GM06990 (cell line): ENCODE data around the gene LRRC45.

Source experiments
- DNase-seq: peaks from one replicate; pipeline ENCODE4 v3.0.0-alpha.2; 2011; ENCODE audit not compliant: insufficient read length; ENCODE audit errors: extremely low read depth
- H3K27me3 ChIP-seq: replicated peaks from 2 replicates; pipeline ENCODE4 v1.6.0; 2011; ENCODE audit warnings: low read length; ENCODE audit not compliant: control insufficient read depth, insufficient read depth
- H3K36me3 ChIP-seq: 2 replicates; pipeline ENCODE4 v1.5.1; 2011; ENCODE audit warnings: low read length; ENCODE audit not compliant: control insufficient read depth, insufficient read depth
- H3K4me3 ChIP-seq: replicated peaks from 2 replicates; pipeline ENCODE4 v1.5.1; 2011; ENCODE audit warnings: low read depth, mild to moderate bottlenecking, control low read depth, low read length
- CTCF ChIP-seq: IDR thresholded peaks from 2 replicates; pipeline ENCODE4 v1.5.1; 2011; ENCODE audit warnings: low read length, control low read depth, mild to moderate bottlenecking, inconsistent platforms; ENCODE audit not compliant: insufficient read depth, poor library complexity, severe bottlenecking

The LRRC45 gene

GRCh38 chr17:81993729-81994592 is 29.1 kb upstream of the LRRC45 start:
- peak; percentile 14 for DNase-seq
- peaks cover 5% of the 10 kb centered on the region for H3K36me3 ChIP-seq
- no peak overlapping the region for H3K4me3 ChIP-seq
- no peak for TF ChIP-seq CTCF
- H3K27me3 ChIP-seq: no peaks in the 10 kb centered on the region

- DNase-seq: no peak
- TF ChIP-seq CTCF: no peak
- H3K27me3 ChIP-seq: no peaks in the 10 kb centered on the region
- H3K4me3 ChIP-seq: no peak overlapping the region
- peaks cover 5% of the 10 kb centered on the region for H3K36me3 ChIP-seq
Observed at GRCh38 chr17:81994593-81995462, 28.3 kb upstream of the LRRC45 start.

DNA sequence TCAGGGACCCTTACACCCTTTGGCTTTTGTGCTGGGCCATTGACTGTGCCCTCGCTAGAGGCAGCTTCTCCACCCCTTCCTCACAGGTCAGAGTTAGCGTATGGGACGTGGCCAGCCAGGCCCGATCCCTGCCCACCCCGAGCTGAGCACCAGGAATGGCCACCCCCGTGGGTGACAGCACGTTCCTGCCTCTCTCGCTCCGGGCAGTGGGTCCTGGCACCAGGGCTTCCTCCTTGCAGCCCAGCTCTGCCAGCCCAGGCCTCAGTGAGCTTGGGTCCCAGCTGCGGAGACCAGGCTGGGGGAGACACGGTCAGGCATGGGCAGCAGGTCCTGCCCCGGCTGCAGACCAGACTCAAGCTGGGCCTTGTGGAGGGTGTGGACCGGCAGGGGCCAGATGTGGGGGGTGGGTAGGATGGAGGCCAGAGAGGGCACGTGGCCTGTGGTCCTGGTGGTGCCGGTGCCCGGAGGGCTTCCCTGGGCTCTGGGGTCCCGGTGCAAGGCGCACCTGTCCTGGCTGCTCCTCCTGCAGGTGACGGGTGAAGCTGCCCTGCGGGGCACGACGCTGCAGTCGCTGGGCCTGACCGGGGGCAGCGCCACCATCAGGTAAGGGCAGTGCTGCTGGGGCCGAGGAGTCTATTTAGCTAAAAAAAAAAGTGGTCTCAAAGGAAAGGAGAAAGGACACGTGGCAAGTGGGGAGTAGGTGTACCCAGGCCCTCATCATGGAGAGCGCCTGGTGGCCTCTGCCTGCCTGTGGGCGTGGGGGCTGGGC is 27.5 kb upstream of the LRRC45 start:
- peaks cover 5% of the 10 kb centered on the region for H3K36me3 ChIP-seq
- H3K27me3 ChIP-seq: no peaks in the 10 kb centered on the region
- DNase-seq: no peak
- H3K4me3 ChIP-seq: no peak overlapping the region
- no peak for TF ChIP-seq CTCF

DNA sequence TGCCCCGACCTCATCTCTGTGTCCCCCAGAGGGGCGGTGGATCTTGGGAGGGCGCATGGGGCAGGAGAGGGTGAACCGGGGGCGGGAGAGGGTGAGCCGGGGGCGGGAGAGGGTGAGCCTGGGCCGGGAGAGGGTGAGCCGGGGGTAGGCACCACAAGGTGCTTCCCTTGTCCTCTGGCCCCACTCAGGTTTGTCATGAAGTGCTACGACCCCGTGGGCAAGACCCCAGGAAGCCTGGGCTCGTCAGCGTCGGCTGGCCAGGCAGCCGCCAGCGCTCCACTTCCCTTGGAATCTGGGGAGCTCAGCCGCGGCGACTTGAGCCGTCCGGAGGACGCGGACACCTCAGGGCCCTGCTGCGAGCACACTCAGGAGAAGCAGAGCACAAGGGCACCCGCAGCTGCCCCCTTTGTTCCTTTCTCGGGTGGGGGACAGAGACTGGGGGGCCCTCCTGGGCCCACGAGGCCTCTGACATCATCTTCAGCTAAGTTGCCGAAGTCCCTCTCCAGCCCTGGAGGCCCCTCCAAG is 26.8 kb upstream of the LRRC45 start:
- no peak for TF ChIP-seq CTCF
- peaks cover 5% of the 10 kb centered on the region for H3K36me3 ChIP-seq
- no peak overlapping the region for H3K4me3 ChIP-seq
- DNase-seq: no peak
- no peaks in the 10 kb centered on the region for H3K27me3 ChIP-seq

GRCh38 chr17:81996757-81997441 is 26.2 kb upstream of the LRRC45 start:
- no peak overlapping the region for H3K4me3 ChIP-seq
- H3K27me3 ChIP-seq: no peaks in the 10 kb centered on the region
- no peak for TF ChIP-seq CTCF
- no peak for DNase-seq
- peaks cover 5% of the 10 kb centered on the region for H3K36me3 ChIP-seq
